Small intestine (tissue), 7 donors: ENCODE measurements around the gene SLFNL1. TPM values are rescaled to one million over a fixed set of nuclear protein-coding genes. Genes with fewer than 3 reads are reported as not detected.

Source experiments
- DNase-seq, 2 donors: peaks; one replicate each; pipeline versions ENCODE4 v3.0.0 to v3.0.0-alpha.2; 2013
- FAIRE-seq: peaks from 2 replicates; lab custom pipeline; 2012; peaks lifted over from hg19 to GRCh38; lab: Jason Lieb, UNC
- H3K27ac ChIP-seq, 3 donors: one replicate each; pipeline ENCODE4 v1.5.1; 2013; ENCODE audit warnings: low read length in 2 of 3, mild to moderate bottlenecking in 2 of 3, control low read depth in 1 of 3, inconsistent platforms in 1 of 3, low read depth in 1 of 3, moderate library complexity in 1 of 3
- H3K27me3 ChIP-seq, 3 donors: one replicate each; pipeline ENCODE4 v1.6.1; 2013; ENCODE audit warnings: low read length in 3 of 3, inconsistent platforms in 1 of 3; ENCODE audit not compliant: control insufficient read depth in 3 of 3, insufficient read depth in 3 of 3
- H3K36me3 ChIP-seq, 3 donors: one replicate each; pipeline ENCODE4 v1.6.1; 2013; ENCODE audit warnings: low read length in 3 of 3, inconsistent platforms in 1 of 3, low read depth in 1 of 3, mild to moderate bottlenecking in 1 of 3, moderate library complexity in 1 of 3; ENCODE audit not compliant: control insufficient read depth in 3 of 3, insufficient read depth in 2 of 3
- H3K4me1 ChIP-seq, 3 donors: one replicate each; pipeline ENCODE4 v1.6.1; 2013; ENCODE audit warnings: low read length in 2 of 3, inconsistent platforms in 1 of 3, low read depth in 1 of 3, mild to moderate bottlenecking in 1 of 3, moderate library complexity in 1 of 3; ENCODE audit not compliant: control insufficient read depth in 3 of 3, insufficient read depth in 2 of 3
- H3K4me3 ChIP-seq, 3 donors: one replicate each; pipeline ENCODE4 v1.5.1; 2013; ENCODE audit warnings: low read length in 3 of 3, control low read depth in 1 of 3, inconsistent platforms in 1 of 3, low read depth in 1 of 3, mild to moderate bottlenecking in 1 of 3, moderate library complexity in 1 of 3
- H3K9me3 ChIP-seq, 2 donors: one replicate each; pipeline ENCODE4 v1.6.1; 2013; ENCODE audit warnings: low read depth in 1 of 2, low read length in 1 of 2; ENCODE audit not compliant: control insufficient read depth in 2 of 2, insufficient read depth in 1 of 2
- WGBS, 3 donors: extraction: QIAGEN DNeasy Blood & Tissue Kit; methylation state at CpG; one replicate each; pipeline ENCODE4 v1.1.7; 2013; 5-methylcytosine and 5-hydroxymethylcytosine counted together
- polyA plus RNA-seq, 4 donors: library from polyadenylated mRNA; stranded (reverse) in 3 of 4; unstranded in 1 of 4; fragments of 200-250 nt in 3 of 4; fragments of 120-200 nt in 1 of 4; gene quantifications; one replicate each; pipeline versions ENCODE4 v1.2.1 to v1.2.3, GENCODE V29; 2013
- donor health status: healthy with polysubstance abuse.
- donor health status: control.
- donor health status: control.
- donor health status: Bipolar disorder and iron deficiency.
- donor health status: healthy.

Gene SLFNL1
- polyA plus RNA-seq, 4 donors, result 0.31 to 1.6 (median 0.77) TPM; not detected in 1

DNA sequence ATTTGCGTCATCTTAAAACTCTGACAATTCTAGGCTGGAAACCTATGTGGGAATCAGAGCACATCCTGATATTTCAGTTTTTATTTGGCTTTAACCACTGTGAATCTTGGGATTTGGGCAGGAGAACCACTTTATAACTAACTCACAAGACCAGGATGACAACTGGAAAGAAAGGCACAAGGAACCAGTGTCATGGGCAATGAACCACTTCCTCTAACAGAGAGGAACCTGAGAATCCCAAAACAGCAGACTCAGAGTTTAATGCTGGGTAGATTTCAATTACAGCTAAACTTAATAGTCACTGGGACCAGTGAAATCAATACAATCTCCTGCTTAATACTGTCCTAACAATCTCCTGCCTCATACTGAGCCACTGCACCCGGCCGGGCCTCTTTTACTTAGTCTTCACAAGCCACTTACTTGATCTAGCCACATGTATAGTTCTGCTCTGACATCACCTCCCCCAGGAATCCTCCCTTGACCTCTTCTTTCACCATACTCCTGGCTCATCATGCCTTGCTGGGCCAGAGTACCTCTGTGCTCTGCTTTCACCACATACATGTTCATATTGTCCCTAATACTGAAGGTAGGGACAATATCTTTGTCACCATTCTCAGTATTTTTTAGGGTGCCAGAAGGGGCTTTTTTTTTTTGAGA is 20.2 kb upstream of the SLFNL1 start:
- 96 to 99% (median 98%) methylated on average over 3 of the region's 3 CpGs for WGBS, 3 donors
- no peak for FAIRE-seq
- H3K4me3 ChIP-seq, result no peak overlapping the region
- H3K27me3 ChIP-seq, result no peaks in the 10 kb centered on the region
- H3K4me1 ChIP-seq, result peaks cover 0 to 20% (median 9%) of the 10 kb centered on the region in 3 donors
- no peak overlapping the region for H3K27ac ChIP-seq
- no peak for DNase-seq
- peaks cover 8 to 37% (median 8%) of the 10 kb centered on the region in 3 donors for H3K36me3 ChIP-seq
- H3K9me3 ChIP-seq, result no peaks in the 10 kb centered on the region

DNA sequence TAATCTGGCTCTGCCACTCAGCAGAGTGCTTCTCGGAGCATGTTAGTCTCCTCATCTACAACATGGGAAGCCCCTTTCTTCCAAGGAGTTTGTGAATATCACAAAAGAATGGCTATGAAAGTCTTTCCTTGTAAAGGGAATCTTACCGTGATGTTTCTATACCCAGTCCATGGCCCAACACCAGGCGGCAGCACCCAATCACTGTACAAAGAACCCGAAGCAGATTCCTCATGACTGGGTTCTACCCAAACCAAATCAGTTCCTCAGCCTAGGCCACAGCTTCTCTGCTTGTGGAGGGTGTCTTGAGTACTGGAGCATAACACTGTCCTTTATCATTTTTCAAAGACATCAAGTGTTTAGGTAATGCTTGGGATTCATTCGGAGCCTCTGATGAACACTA is 16.6 kb upstream of the SLFNL1 start:
- WGBS, 3 donors, result 94 to 96% (median 94%) methylated on average over 5 of the region's 5 CpGs
- DNase-seq (no peak), FAIRE-seq (no peak)

DNA sequence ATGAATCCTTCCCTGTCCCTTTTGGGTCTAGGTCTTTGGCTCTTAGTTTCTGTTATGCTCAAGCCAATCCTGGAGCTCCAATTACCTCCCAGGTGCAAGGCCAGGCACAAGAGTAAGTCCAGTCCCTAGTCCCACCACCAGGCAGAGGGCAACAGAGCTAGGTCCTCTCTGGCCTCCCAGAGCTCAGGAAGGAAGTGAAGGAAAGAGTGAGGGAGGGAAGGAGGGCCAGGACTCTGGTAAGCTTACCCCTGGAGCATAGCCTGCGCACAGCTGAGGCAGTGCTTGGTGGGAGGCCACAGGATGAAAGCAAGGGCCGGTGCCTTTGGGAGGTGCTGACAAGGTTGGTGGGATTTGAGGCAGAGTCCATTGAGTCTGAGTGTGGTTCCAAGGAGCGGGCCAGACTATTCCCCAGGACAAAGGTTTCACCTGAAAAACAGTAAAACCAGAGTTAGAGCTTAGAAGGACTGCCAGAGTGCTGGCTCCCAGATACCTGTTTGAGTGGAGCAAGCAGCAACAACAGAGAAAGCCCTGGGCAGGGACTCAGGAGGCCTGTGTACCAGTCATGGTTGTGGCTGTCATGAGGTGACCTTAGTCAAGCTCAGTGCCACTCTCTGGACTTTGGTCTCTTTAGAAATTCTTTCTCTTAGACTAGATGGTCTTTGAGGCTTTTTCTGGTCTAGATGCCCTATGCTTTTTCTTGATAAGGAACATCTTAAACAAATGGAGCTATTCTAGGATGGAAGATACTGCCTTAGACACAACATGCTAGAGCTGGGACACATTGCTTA is 15.8 kb upstream of the SLFNL1 start:
- no peak for FAIRE-seq
- H3K4me1 ChIP-seq, result no peaks in the 10 kb centered on the region
- H3K27ac ChIP-seq, result no peak overlapping the region

More for the DNA sequence above, 16.6 kb upstream of the SLFNL1 start:
- Histone ChIP-seq H3K27me3 (no peaks in the 10 kb centered on the region), H3K4me3 (no peak overlapping the region), H3K9me3 (no peaks in the 10 kb centered on the region), H3K36me3 (peaks cover 3 to 38% (median 17%) of the 10 kb centered on the region in 3 donors), H3K4me1 (no peaks in the 10 kb centered on the region), H3K27ac (no peak overlapping the region)

GRCh38 chr1:41033272-41033671 is 11.7 kb upstream of the SLFNL1 start:
- 87 to 96% (median 94%) methylated on average over 3 of the region's 3 CpGs for WGBS, 3 donors
- no peak for FAIRE-seq
- Histone ChIP-seq H3K9me3 (no peaks in the 10 kb centered on the region), H3K27me3 (no peaks in the 10 kb centered on the region), H3K4me1 (no peaks in the 10 kb centered on the region), H3K36me3 (peaks cover 3 to 51% (median 14%) of the 10 kb centered on the region in 3 donors), H3K27ac (no peak overlapping the region), H3K4me3 (no peak overlapping the region)
- no peak for DNase-seq

More for the DNA sequence above, 15.8 kb upstream of the SLFNL1 start:
- no peak overlapping the region for H3K4me3 ChIP-seq
- no peak for DNase-seq
- H3K36me3 ChIP-seq, result peaks cover 3 to 44% (median 19%) of the 10 kb centered on the region in 3 donors
- H3K27me3 ChIP-seq, result no peaks in the 10 kb centered on the region
- no peaks in the 10 kb centered on the region for H3K9me3 ChIP-seq
- 97 to 98% (median 98%) methylated on average over 3 of the region's 3 CpGs for WGBS, 3 donors

DNA sequence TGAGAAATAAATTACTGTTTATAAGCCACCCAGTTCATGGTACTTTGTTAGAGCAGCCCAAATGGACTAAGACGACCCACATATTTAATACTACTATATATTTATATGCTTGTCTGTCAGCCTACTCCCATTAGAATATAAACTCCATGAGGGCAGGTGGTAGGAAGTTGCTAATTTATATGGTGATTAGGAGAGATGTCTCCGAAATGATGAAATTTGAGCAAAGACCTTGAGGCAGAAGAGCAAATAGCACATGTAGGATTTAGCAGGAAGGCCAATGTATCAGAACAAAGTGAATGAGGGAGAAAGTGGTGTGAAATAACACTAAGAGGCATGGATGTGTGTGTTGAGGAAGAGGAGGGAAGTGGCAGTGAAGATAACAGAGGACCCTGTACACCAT is 10.6 kb upstream of the SLFNL1 start:
- DNase-seq (no peak), FAIRE-seq (no peak)
- no peak overlapping the region for H3K27ac ChIP-seq
- H3K9me3 ChIP-seq, result no peaks in the 10 kb centered on the region
- WGBS, 3 donors, result 66 to 94% (median 69%) methylated on average over 2 of the region's 2 CpGs
- no peak overlapping the region for H3K4me3 ChIP-seq
- H3K36me3 ChIP-seq, result peaks cover 2 to 55% (median 14%) of the 10 kb centered on the region in 3 donors
- H3K4me1 ChIP-seq, result no peaks in the 10 kb centered on the region
- no peaks in the 10 kb centered on the region for H3K27me3 ChIP-seq

DNA sequence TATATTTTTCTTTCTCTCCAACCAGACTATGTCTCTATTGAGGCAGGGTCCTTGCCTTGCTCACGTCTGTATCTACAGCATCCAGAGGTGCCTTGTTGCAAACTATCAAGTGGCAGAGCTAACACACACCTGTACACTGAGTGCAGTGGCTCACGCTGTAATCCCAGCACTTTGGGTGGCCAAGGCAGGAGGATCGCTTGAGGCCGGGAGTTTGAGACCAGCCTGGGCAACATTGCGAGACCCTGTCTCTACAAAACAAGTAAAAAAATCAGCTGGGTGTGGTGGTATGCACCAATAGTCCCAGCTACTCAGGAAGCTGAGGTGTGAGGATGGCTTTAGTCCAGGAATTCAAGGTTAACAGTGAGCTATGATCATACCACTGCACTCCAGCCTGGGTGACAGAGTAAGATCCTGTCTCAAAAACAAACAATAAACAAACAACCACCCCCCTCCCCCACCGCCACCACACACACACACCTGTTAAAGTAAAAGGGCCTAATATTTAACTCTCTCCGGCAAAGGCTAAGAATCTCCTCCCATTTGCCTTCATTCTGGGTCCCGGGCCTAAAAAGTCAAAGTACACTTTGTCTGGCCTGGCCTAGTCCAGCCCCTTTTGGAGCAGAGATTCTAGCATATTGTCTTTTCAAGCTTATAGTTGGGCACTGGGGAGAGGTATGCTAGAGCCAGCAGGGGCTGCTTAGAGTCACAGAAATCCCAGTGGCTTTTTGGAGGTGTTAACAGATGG is 9.5 kb upstream of the SLFNL1 start:
- no peak for FAIRE-seq
- H3K27me3 ChIP-seq, result no peaks in the 10 kb centered on the region
- H3K27ac ChIP-seq, result no peak overlapping the region
- DNase-seq, result no peak
- H3K36me3 ChIP-seq, result peaks cover 0 to 64% (median 14%) of the 10 kb centered on the region in 3 donors
- H3K4me3 ChIP-seq, result no peak overlapping the region
- H3K4me1 ChIP-seq, result no peaks in the 10 kb centered on the region
- no peaks in the 10 kb centered on the region for H3K9me3 ChIP-seq
- 74 to 86% (median 76%) methylated on average over 8 of the region's 8 CpGs for WGBS, 3 donors

DNA sequence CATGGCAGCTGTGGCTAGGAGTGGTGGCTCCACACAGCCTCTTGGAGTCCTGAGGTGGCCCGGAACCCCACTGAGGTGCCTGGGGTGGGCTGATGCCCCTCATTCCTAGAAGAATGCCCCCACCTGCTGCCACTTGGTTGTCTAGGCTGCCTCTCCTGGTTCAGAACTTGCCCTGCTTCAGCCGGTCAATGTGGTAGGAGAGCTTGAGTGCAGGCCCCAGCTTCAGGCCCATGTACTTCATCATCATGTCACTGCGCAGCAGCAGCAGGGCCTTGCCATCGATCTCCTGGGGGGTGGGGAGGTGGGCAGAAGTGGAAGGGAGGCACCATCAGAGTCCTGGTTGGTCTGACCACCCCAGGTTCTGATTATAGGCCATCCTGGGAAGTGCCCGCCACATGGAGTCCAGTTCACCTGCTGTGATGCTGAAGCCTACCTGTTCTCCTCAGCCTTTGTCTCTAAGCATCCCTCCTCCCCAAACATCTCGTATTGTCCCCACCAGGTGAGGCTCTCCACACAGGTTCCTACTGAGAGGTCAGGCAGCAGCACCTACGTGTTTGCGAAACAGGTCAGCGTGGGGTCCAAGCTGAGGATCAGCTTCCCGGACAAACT is 6.6 kb upstream of the SLFNL1 start:
- Histone ChIP-seq H3K27me3 (no peaks in the 10 kb centered on the region), H3K27ac (no peak overlapping the region), H3K4me1 (no peaks in the 10 kb centered on the region), H3K36me3 (peaks cover 3 to 70% (median 5%) of the 10 kb centered on the region in 3 donors), H3K9me3 (no peaks in the 10 kb centered on the region), H3K4me3 (no peak overlapping the region)
- DNase-seq, result no peak
- no peak for FAIRE-seq
- 96% methylated on average over 10 of the region's 10 CpGs for WGBS, 3 donors
